Esophagus muscularis mucosa (tissue), 3 donors: ENCODE results near the gene COL6A3.

Experiments
- CTCF ChIP-seq, 3 experiments: fragments of 200-600 bp in 2 of 3; fragments of 450-650 bp in 1 of 3; sonication (generic) in 2 of 3; IDR thresholded peaks; one replicate each; pipeline ENCODE4 v1.5.1; 2017 to 2019; ENCODE audit warnings: antibody characterized with exemption in 3 of 3, mild to moderate bottlenecking in 2 of 3, moderate library complexity in 1 of 3
- POLR2A ChIP-seq: fragments of 450-650 bp; IDR thresholded peaks from one replicate; pipeline ENCODE4 v1.6.1; 2017; ENCODE audit warnings: antibody characterized with exemption, moderate library complexity, mild to moderate bottlenecking, low read depth
- POLR2AphosphoS5 ChIP-seq, 2 donors: sonication (generic); formaldehyde crosslinking; IDR thresholded peaks; one replicate each; pipeline ENCODE4 v1.6.1; 2017; ENCODE audit warnings: antibody characterized with exemption in 2 of 2

- TF ChIP-seq CTCF (IDR thresholded peaks at IDR 0.05) (no peak), POLR2A (no peak), POLR2AphosphoS5 (IDR thresholded peaks at IDR 0.05) (no peak)
Observed at GRCh38 chr2:237324405-237324831, 89.5 kb downstream of the COL6A3 start.
